Central memory CD8-positive, alpha-beta T cell (primary cell): ENCODE data around the gene RTRAF.

ENCODE experiments used
- ATAC-seq: fragments of 150-1000 bp; cut with Tn5 transposase; replicated peaks from 2 replicates; pipeline ENCODE4 v1.10.0; 2022; ENCODE audit warnings: mild to moderate bottlenecking, moderate FRiP score, moderate number of reproducible peaks; ENCODE audit not compliant: poor library complexity, severe bottlenecking; ENCODE audit errors: extremely low read depth
- DNase-seq, 2 donors: peaks; one replicate each; pipeline ENCODE4 v3.0.0; 2021; ENCODE audit warnings: low spot score in 2 of 2
- H3K27ac Mint-ChIP-seq: one replicate; pipeline ENCODE4 v1.8.0; 2022; ENCODE audit warnings: low read depth, mild to moderate bottlenecking, moderate library complexity, mixed read lengths
- H3K27me3 Mint-ChIP-seq: one replicate; pipeline ENCODE4 v1.8.0; 2022; ENCODE audit warnings: mixed read lengths
- H3K36me3 Mint-ChIP-seq: one replicate; pipeline ENCODE4 v1.8.0; 2022; ENCODE audit warnings: mild to moderate bottlenecking, moderate library complexity, mixed read lengths; ENCODE audit not compliant: insufficient read depth
- H3K4me1 Mint-ChIP-seq: one replicate; pipeline ENCODE4 v1.8.0; 2022; ENCODE audit warnings: mixed read lengths
- H3K4me3 Mint-ChIP-seq: one replicate; pipeline ENCODE4 v1.8.0; 2022; ENCODE audit warnings: mild to moderate bottlenecking, moderate library complexity, mixed read lengths
- H3K9me3 Mint-ChIP-seq: one replicate; pipeline ENCODE4 v1.8.0; 2022; ENCODE audit warnings: mixed read lengths

The RTRAF gene

GRCh38 chr14:52049721-52050588 lies 60.6 kb downstream of the RTRAF start:
- Mint-ChIP-seq H3K4me3 (no peak overlapping the region), H3K4me1 (no peaks in the 10 kb centered on the region), H3K27ac (no peak overlapping the region), H3K27me3 (peaks cover 6% of the 10 kb centered on the region), H3K36me3 (no peaks in the 10 kb centered on the region), H3K9me3 (no peaks in the 10 kb centered on the region)
- DNase-seq: no peak
- no peak for ATAC-seq

DNA sequence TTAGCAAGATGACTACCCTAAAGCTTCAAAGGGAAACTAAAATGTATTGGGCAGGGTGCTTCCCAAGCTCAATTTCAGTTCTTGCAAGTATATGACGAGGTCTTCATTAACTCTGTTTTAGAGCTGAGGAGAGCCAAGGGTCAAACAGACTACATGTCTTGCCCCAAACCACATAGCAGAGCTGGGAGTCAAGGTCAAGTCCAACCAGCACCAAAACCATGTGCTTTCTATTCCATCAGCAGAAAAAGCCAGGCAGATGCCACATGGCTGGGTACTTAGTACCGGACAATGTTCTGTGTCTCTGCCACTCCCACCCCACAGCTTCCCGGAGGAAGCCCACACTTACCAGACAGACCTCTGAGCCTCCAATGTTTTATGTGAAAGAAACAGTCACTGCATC lies 61.9 kb downstream of the RTRAF start:
- peaks cover 17% of the 10 kb centered on the region for H3K27me3 Mint-ChIP-seq
- no peak overlapping the region for H3K4me3 Mint-ChIP-seq
- no peaks in the 10 kb centered on the region for H3K36me3 Mint-ChIP-seq
- no peak for ATAC-seq
- no peak for DNase-seq
- H3K27ac Mint-ChIP-seq: no peak overlapping the region
- no peaks in the 10 kb centered on the region for H3K9me3 Mint-ChIP-seq
- H3K4me1 Mint-ChIP-seq: no peaks in the 10 kb centered on the region

- Mint-ChIP-seq H3K36me3 (no peaks in the 10 kb centered on the region), H3K27ac (no peak overlapping the region), H3K27me3 (peaks cover 17% of the 10 kb centered on the region), H3K9me3 (no peaks in the 10 kb centered on the region), H3K4me1 (no peaks in the 10 kb centered on the region), H3K4me3 (no peak overlapping the region)
- ATAC-seq (no peak), DNase-seq (no peak)
These were observed 62.5 kb downstream of the RTRAF start for GRCh38 chr14:52051871-52052270.

DNA sequence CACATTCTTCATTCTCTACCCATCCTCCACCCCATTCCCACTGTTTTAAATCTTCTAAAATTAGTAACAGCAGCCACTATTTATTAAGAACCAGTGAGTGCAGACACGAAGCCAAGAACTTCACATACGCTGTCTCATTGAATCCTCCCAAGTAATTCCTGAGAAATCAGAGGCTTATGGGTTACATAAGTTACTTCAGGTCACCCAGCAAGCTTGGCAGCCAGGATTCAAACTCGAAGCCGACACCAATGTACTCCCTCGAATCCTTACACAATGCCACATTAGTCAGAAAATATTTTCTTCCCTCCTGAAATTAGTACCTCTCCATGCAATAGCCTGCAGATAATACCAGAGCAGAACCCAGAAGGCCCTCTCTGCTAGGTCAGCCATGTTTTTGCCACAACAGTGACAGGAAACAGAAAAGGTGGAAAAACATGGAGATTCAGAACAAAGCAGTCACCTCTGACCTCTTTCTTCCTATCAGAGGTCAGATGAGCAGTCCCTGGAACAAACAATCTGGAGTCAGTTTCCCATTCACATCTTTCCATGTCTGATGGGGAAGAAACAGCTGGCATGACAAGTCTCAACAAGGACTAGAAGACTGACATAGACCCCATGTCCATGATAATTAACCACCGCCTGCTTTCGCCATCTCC lies 63.1 kb downstream of the RTRAF start:
- Mint-ChIP-seq H3K36me3 (no peaks in the 10 kb centered on the region), H3K9me3 (no peaks in the 10 kb centered on the region), H3K4me3 (no peak overlapping the region), H3K4me1 (no peaks in the 10 kb centered on the region), H3K27ac (no peak overlapping the region), H3K27me3 (peaks cover 17% of the 10 kb centered on the region)
- ATAC-seq (no peak), DNase-seq (no peak)

- DNase-seq: no peak
- Mint-ChIP-seq H3K27me3 (peaks cover 17% of the 10 kb centered on the region), H3K36me3 (no peaks in the 10 kb centered on the region), H3K9me3 (no peaks in the 10 kb centered on the region), H3K4me3 (no peak overlapping the region), H3K4me1 (no peaks in the 10 kb centered on the region), H3K27ac (no peak overlapping the region)
- no peak for ATAC-seq
These were observed 63.7 kb downstream of the RTRAF start for GRCh38 chr14:52053044-52053443.

DNA sequence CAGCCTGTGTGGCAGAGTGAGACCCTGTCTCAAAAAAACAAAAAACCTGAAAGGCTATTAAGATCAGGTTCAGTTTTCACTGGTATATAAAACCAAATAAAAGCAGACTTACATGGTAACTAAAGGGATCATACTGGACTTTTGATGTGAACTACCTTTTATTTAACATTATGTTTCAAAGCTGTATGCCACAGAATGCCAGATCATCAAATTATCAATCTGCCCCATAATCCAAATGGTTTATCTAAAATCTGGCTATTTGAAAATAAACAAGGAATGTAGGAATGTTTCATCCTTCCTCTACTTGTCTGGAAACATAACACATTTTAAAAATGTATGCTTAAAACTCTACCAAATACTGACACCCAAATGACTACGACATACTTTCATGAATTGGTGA lies 65.3 kb downstream of the RTRAF start:
- Mint-ChIP-seq H3K4me1 (no peaks in the 10 kb centered on the region), H3K4me3 (no peak overlapping the region), H3K36me3 (no peaks in the 10 kb centered on the region), H3K9me3 (no peaks in the 10 kb centered on the region), H3K27me3 (peaks cover 17% of the 10 kb centered on the region), H3K27ac (no peak overlapping the region)
- no peak for ATAC-seq
- no peak for DNase-seq

DNA sequence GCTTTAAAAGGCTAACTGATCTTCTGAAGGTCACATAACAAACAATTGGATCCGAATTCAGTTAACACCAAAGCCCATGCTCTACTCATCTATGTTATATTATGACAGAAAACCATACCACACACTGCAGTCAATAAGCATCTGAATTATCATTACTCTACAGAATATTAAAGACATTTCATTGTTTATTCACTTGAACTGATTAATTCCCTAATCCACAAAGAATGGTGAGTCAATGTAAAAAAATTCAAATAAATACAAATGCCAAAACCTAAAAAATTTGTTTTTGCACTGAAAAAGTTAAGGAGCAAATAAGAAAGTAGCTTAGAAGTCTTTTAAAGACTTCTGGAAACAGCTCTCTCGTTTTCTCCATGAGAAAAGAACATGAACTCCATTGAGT lies 65.8 kb downstream of the RTRAF start:
- no peak for ATAC-seq
- Mint-ChIP-seq H3K4me1 (no peaks in the 10 kb centered on the region), H3K9me3 (no peaks in the 10 kb centered on the region)

DNA sequence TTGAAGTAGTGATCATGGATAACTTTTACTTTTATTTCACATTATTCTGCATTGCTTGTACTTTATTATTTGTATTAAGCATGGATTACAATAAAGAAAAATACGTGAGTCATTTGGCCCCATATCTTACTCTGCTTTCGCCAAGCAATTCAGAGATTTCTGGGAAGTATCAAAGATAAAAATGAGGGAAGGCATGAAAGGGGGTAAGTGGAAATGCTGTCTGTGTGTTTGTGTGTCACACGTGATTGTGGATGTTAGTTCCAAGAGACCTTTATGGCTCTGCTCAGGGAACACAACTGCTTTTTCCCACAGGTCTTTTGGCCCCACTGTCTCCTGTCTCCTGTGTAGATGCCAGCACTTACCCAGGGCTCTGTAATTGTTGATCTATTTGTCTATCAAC lies 69.0 kb downstream of the RTRAF start:
- Mint-ChIP-seq H3K27me3 (peaks cover 28% of the 10 kb centered on the region), H3K9me3 (no peaks in the 10 kb centered on the region), H3K4me1 (no peaks in the 10 kb centered on the region), H3K4me3 (no peak overlapping the region), H3K36me3 (no peaks in the 10 kb centered on the region), H3K27ac (no peak overlapping the region)
- DNase-seq: no peak
- ATAC-seq: no peak

More for the DNA sequence above, 65.8 kb downstream of the RTRAF start:
- no peak for DNase-seq
- Mint-ChIP-seq H3K36me3 (no peaks in the 10 kb centered on the region), H3K27me3 (peaks cover 17% of the 10 kb centered on the region), H3K4me3 (no peak overlapping the region), H3K27ac (no peak overlapping the region)

DNA sequence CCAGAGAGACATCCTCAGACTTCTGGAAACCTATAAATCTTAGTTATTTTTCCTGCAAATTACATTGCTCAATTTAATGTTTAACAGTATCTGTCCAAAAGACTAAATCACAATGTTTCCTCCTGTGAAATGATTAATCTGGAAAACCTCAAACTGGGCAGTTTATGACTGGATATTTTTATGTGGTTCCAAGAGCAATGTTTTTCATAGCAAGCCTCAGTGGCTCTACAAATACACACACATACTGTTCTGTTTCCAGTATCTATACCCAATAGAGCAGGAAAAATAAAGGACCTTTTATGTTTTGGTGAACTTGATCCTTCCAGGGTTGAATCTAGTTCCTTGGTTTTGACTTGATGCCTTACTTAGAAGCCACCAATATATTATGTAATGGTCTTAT lies 70.3 kb downstream of the RTRAF start:
- no peak for ATAC-seq
- no peak overlapping the region for H3K4me3 Mint-ChIP-seq
- H3K27ac Mint-ChIP-seq: no peak overlapping the region
- DNase-seq: no peak
- no peaks in the 10 kb centered on the region for H3K9me3 Mint-ChIP-seq
- no peaks in the 10 kb centered on the region for H3K4me1 Mint-ChIP-seq
- H3K36me3 Mint-ChIP-seq: no peaks in the 10 kb centered on the region
- H3K27me3 Mint-ChIP-seq: peaks cover 25% of the 10 kb centered on the region

- Mint-ChIP-seq H3K27ac (no peak overlapping the region), H3K27me3 (peaks cover 21% of the 10 kb centered on the region), H3K4me3 (no peak overlapping the region), H3K9me3 (no peaks in the 10 kb centered on the region), H3K36me3 (peaks cover 1% of the 10 kb centered on the region), H3K4me1 (no peaks in the 10 kb centered on the region)
- no peak for ATAC-seq
- DNase-seq: no peak
These were observed 70.7 kb downstream of the RTRAF start for GRCh38 chr14:52060080-52060479.
